ENCODE results near the gene PDK2. TPM values are rescaled to one million over a fixed set of nuclear protein-coding genes. Genes with fewer than 3 reads are reported as not detected.

Gene PDK2
- total RNA-seq, 4 donors from 2014 or later: 33.2 to 114 (median 69.6) TPM

DNA sequence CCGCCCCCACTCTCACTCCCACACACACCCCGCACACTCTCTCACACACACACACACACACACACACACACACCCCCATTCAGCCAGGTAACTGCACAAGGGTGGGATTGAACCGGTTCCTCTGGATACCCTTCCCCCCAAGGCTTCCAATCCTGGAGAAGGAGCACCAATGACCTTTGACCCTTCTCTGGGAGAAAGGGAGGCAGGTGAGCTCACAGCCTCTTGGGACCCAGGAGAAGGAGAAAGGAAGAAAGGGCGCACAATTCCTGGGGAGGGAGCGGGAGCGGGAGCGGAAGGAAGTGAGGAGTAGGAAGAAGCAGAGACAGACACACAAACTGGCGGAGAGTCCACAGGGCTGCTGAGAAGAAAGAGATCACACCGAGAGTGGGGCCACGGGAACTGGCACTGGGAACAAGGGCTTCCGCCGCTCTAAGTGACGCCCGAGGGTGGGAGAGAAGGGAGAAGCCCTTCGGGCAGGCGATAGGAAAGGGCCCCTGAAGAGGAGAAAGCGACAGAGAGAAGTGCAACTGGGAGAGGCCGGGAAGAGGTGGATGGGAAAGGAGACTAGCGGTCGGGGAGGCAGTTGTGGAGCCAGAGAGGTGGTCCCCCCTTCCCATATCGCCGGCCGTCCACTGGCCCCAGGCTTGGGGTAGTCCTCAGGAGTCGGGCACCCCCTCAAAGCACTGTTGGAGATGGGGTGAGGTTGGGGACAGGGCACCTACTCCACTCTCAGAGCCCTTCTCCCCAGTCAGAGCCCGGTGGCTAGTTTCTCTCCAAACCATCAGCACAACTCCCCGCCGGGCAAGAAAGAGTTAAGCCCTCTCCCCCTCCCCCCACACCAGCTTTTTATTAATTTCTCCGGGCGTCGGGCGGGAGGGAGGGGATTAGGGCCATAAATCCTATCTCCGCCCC is 33.5 kb downstream of the PDK2 start:
- Histone ChIP-seq H3K27ac (no peak overlapping the region), H3K4me1 (peaks cover 35% of the 10 kb centered on the region), H3K4me3 (peak overlapping the region; percentile 55), H3K36me3 (no peaks in the 10 kb centered on the region), H3K27me3 (peaks cover 25% of the 10 kb centered on the region), H3K9me3 (no peaks in the 10 kb centered on the region)
- DNase-seq (ENCODE audit: low spot score in 2 of 2): no peak
- 30% methylated on average over 27 of the region's 32 CpGs for WGBS
- no peak for TF ChIP-seq POLR2AphosphoS5 (IDR thresholded peaks at IDR 0.05)
- TF ChIP-seq, protein P1, sequence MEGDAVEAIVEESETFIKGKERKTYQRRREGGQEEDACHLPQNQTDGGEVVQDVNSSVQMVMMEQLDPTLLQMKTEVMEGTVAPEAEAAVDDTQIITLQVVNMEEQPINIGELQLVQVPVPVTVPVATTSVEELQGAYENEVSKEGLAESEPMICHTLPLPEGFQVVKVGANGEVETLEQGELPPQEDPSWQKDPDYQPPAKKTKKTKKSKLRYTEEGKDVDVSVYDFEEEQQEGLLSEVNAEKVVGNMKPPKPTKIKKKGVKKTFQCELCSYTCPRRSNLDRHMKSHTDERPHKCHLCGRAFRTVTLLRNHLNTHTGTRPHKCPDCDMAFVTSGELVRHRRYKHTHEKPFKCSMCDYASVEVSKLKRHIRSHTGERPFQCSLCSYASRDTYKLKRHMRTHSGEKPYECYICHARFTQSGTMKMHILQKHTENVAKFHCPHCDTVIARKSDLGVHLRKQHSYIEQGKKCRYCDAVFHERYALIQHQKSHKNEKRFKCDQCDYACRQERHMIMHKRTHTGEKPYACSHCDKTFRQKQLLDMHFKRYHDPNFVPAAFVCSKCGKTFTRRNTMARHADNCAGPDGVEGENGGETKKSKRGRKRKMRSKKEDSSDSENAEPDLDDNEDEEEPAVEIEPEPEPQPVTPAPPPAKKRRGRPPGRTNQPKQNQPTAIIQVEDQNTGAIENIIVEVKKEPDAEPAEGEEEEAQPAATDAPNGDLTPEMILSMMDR (IDR thresholded peaks at IDR 0.05): no peak
- no peak for TF ChIP-seq EP300 (IDR thresholded peaks at IDR 0.05)
- TF ChIP-seq POLR2A (IDR thresholded peaks at IDR 0.05): no peak

GRCh38 chr17:50129353-50129727 is 34.2 kb downstream of the PDK2 start:
- Histone ChIP-seq H3K9me3 (no peaks in the 10 kb centered on the region), H3K36me3 (peaks cover under 1% of the 10 kb centered on the region), H3K27ac (no peak overlapping the region), H3K4me3 (peak overlapping the region; percentile 55), H3K4me1 (peaks cover 42% of the 10 kb centered on the region), H3K27me3 (peaks cover 25% of the 10 kb centered on the region)
- no peak for TF ChIP-seq POLR2AphosphoS5 (IDR thresholded peaks at IDR 0.05)
- TF ChIP-seq, protein P1 (IDR thresholded peaks at IDR 0.05): no peak
- no peak for TF ChIP-seq POLR2A (IDR thresholded peaks at IDR 0.05)
- no peak for TF ChIP-seq EP300 (IDR thresholded peaks at IDR 0.05)
- no peak for DNase-seq (ENCODE audit: low spot score in 2 of 2)
- WGBS: 3% methylated on average over 12 of the region's 31 CpGs

GRCh38 chr17:50129728-50130558 is 34.8 kb downstream of the PDK2 start, which contains the start of gene SAMD14:
Gene SAMD14, minus strand, starts transcription at chr17:50130160. Its CDS starts 5,201 bp downstream, at chr17:50124959.
- TF ChIP-seq POLR2AphosphoS5 (IDR thresholded peaks at IDR 0.05): no peak
- TF ChIP-seq POLR2A (IDR thresholded peaks at IDR 0.05): no peak
- no peak for TF ChIP-seq EP300 (IDR thresholded peaks at IDR 0.05)
- TF ChIP-seq, protein P1 (IDR thresholded peaks at IDR 0.05): no peak

DNA sequence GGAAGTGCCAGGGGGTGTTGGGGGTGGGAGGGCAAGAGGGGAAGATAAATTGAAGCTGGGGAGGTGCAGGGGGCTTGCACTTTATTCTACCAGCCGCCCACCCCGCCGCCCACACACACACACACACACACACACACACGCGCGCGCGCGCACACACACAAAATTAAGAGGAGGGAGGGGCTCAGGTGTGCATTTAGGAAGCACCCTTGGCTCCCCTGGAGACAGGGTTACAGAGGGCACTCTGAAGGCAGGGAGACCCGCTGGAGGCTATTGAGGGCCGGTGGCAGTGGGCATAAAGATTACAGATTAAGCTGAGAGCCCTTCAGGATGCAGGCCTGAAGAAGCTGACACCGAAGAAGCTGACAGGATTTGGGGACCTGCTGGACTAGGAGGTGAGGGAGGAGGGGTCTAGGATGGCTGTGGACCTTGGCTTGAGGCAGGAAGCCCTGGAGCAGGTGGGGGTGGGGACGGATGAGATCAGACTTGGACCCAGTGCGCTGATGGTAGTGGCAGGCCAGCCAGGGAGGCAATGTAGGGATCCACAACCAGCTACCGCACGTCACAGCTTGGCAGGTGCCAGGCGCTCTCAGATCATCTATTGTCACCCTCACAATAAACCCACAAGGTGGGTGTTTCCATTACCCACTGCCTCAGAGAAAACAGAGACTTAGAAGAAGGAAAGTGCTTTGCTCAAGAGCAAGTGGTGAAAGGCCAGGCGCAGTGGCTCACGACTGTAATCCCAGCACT is 35.6 kb downstream of the PDK2 start:
- no peak for DNase-seq (ENCODE audit: low spot score in 2 of 2)
- no peak overlapping the region for H3K27ac ChIP-seq
- H3K9me3 ChIP-seq: no peaks in the 10 kb centered on the region
- TF ChIP-seq, protein P1 (IDR thresholded peaks at IDR 0.05): no peak
- TF ChIP-seq POLR2A (IDR thresholded peaks at IDR 0.05): no peak
- no peak for TF ChIP-seq POLR2AphosphoS5 (IDR thresholded peaks at IDR 0.05)
- no peak for TF ChIP-seq EP300 (IDR thresholded peaks at IDR 0.05)
- peaks cover 14% of the 10 kb centered on the region for H3K36me3 ChIP-seq
- peaks cover 42% of the 10 kb centered on the region for H3K4me1 ChIP-seq
- peak overlapping the region; percentile 55 for H3K4me3 ChIP-seq
- H3K27me3 ChIP-seq: peaks cover 25% of the 10 kb centered on the region
- WGBS: 46% methylated on average over 19 of the region's 19 CpGs

More at GRCh38 chr17:50129728-50130558, 34.8 kb downstream of the PDK2 start, which contains the start of gene SAMD14:
- H3K9me3 ChIP-seq: no peaks in the 10 kb centered on the region
- peaks cover 6% of the 10 kb centered on the region for H3K36me3 ChIP-seq
- DNase-seq (ENCODE audit: low spot score in 2 of 2): no peak
- peak within 1 kb of the TSS; percentile 55 for H3K4me3 ChIP-seq
- WGBS: 2% methylated on average over 26 of the region's 84 CpGs
- peaks cover 42% of the 10 kb centered on the region for H3K4me1 ChIP-seq
- no peak within 1 kb of the TSS for H3K27ac ChIP-seq
- H3K27me3 ChIP-seq: peaks cover 25% of the 10 kb centered on the region
